HepG2 (cell line): ENCODE data around the gene STX1B. TPM values are rescaled to one million over a fixed set of nuclear protein-coding genes. Genes with fewer than 3 reads are reported as not detected.

Experiments
- ATAC-seq: fragments of 200-7000 bp; cut with Tn5 transposase; 3 replicates; pipeline ENCODE4 v1.9.1; 2020; ENCODE audit warnings: mild to moderate bottlenecking, moderate library complexity
- BruUV-seq: library from RNA; stranded (reverse); fragments of 400-500 nt; replicated peaks from 2 replicates; lab custom pipeline; 2021; lab: Mats Ljungman, UMichigan
- CTCF ChIA-PET: fragments of 300-600 bp; formaldehyde crosslinking; extraction: SDS; loops from one replicate; lab custom pipeline; 2021; ENCODE audit warnings: low total read pairs, inconsistent platforms, low intra/inter-chr PET ratio; lab: Yijun Ruan, JAX
- POLR2A ChIA-PET: fragments of 350-600 bp; sonication (Branson Sonifier 250); formaldehyde crosslinking; loops from one replicate; lab custom pipeline; 2020; ENCODE audit warnings: antibody characterized with exemption, inconsistent platforms; lab: Yijun Ruan, JAX
- DNase-seq: peaks from one replicate; pipeline ENCODE4 v3.0.0-alpha.2; 2015; ENCODE audit warnings: low spot score
- FAIRE-seq: peaks from 3 replicates; lab custom pipeline; 2011; peaks lifted over from hg19 to GRCh38; lab: Jason Lieb, UNC
- H2AFZ ChIP-seq: one replicate; pipeline ENCODE4 v1.6.1; 2011; ENCODE audit warnings: low read length, inconsistent platforms
- H3K27ac ChIP-seq: fragments of 300-600 bp; 3 replicates; pipeline ENCODE4 v1.8.0; 2011; ENCODE audit warnings: mixed run types, mild to moderate bottlenecking, mixed read lengths, low read length, inconsistent platforms; ENCODE audit not compliant: insufficient read depth; ENCODE audit errors: extremely low read length
- H3K27me3 ChIP-seq, 2 experiments: fragments of 200-600 bp in 1 of 2; 2 replicates in 1 of 2; 3 replicates in 1 of 2; pipeline versions ENCODE4 v1.6.0 to v1.8.0; 2011; ENCODE audit warnings: low read length in 2 of 2, mild to moderate bottlenecking in 2 of 2, moderate library complexity in 2 of 2, inconsistent platforms in 1 of 2; ENCODE audit not compliant: insufficient read depth in 2 of 2, control insufficient read depth in 1 of 2
- H3K36me3 ChIP-seq, 2 experiments: fragments of 200-600 bp in 1 of 2; replicated peaks in 1 of 2; 2 replicates in 1 of 2; 3 replicates in 1 of 2; pipeline versions ENCODE4 v1.5.1 to v1.8.0; 2011; ENCODE audit warnings: low read length in 2 of 2, inconsistent platforms in 1 of 2; ENCODE audit not compliant: insufficient read depth in 2 of 2, control insufficient read depth in 1 of 2
- H3K4me1 ChIP-seq: 2 replicates; pipeline ENCODE4 v1.5.1; 2012; ENCODE audit warnings: low read length, inconsistent platforms; ENCODE audit not compliant: insufficient read depth
- H3K4me2 ChIP-seq: 2 replicates; pipeline ENCODE4 v1.6.0; 2011; ENCODE audit warnings: low read depth, low read length, inconsistent platforms
- H3K4me3 ChIP-seq, 3 experiments: fragments of 200-600 bp in 1 of 3; sonication (generic), shearing (Covaris generic) in 1 of 3; replicated peaks in 1 of 3; 2 replicates each; pipeline ENCODE4 v1.5.1; 2011 to 2016; ENCODE audit warnings: low read length in 3 of 3, inconsistent platforms in 2 of 3, low read depth in 2 of 3, mild to moderate bottlenecking in 2 of 3, control low read depth in 1 of 3, mixed read lengths in 1 of 3; ENCODE audit not compliant: insufficient read depth in 1 of 3
- H3K79me2 ChIP-seq: one replicate; pipeline ENCODE4 v1.6.1; 2011; ENCODE audit warnings: low read length, inconsistent platforms; ENCODE audit not compliant: insufficient read depth
- H3K9ac ChIP-seq: 2 replicates; pipeline ENCODE4 v1.6.0; 2011; ENCODE audit warnings: mild to moderate bottlenecking, low read depth, low read length, inconsistent platforms; ENCODE audit not compliant: insufficient read depth
- H3K9me3 ChIP-seq: 2 replicates; pipeline ENCODE4 v1.5.1; 2012; ENCODE audit warnings: mild to moderate bottlenecking, low read length
- H4K20me1 ChIP-seq: 2 replicates; pipeline ENCODE4 v1.6.0; 2011; ENCODE audit warnings: inconsistent platforms, mild to moderate bottlenecking, low read length, moderate library complexity; ENCODE audit not compliant: insufficient read depth
- CREBL2 ChIP-seq: sonication (generic); formaldehyde crosslinking; IDR thresholded peaks from 2 replicates; pipeline ENCODE4 v1.8.1; 2023; ENCODE audit warnings: missing genetic modification reagents, mild to moderate bottlenecking, borderline replicate concordance
- DMAP1 ChIP-seq: IDR thresholded peaks from 2 replicates; pipeline ENCODE4 v1.6.1; 2016
- DZIP1 ChIP-seq: sonication (generic); formaldehyde crosslinking; IDR thresholded peaks from 2 replicates; pipeline ENCODE4 v1.5.0; 2020; ENCODE audit warnings: mild to moderate bottlenecking, missing genetic modification reagents
- HNRNPL ChIP-seq: fragments of 200-400 bp; formaldehyde crosslinking; IDR thresholded peaks from 2 replicates; pipeline ENCODE4 v1.6.1; 2017; ENCODE audit warnings: mild to moderate bottlenecking, low read depth, low read length
- PAF1 ChIP-seq: IDR thresholded peaks from 2 replicates; pipeline ENCODE4 v1.6.1; 2016; ENCODE audit warnings: missing genetic modification reagents, missing compliant biosample characterization
- PHF8 ChIP-seq: sonication (generic); formaldehyde crosslinking; IDR thresholded peaks from 2 replicates; pipeline ENCODE4 v1.5.0; 2020; ENCODE audit warnings: missing genetic modification reagents
- SP140L ChIP-seq: sonication (generic); formaldehyde crosslinking; IDR thresholded peaks from 2 replicates; pipeline ENCODE4 v1.4.0; 2020; ENCODE audit warnings: missing genetic modification reagents, borderline replicate concordance
- TMF1 ChIP-seq: sonication (generic); formaldehyde crosslinking; IDR thresholded peaks from 2 replicates; pipeline ENCODE4 v1.8.1; 2022; ENCODE audit warnings: low read depth, missing genetic modification reagents
- ZHX2 ChIP-seq, 2 experiments: sonication (generic) in 1 of 2; formaldehyde crosslinking in 1 of 2; IDR thresholded peaks; 2 replicates each; pipeline versions ENCODE4 v1.6.1 to v1.9.0; 2014 to 2022; ENCODE audit warnings: antibody characterized with exemption in 1 of 2, borderline replicate concordance in 1 of 2, inconsistent platforms in 1 of 2, low read depth in 1 of 2, missing genetic modification reagents in 1 of 2
- ZNF282 ChIP-seq: fragments of 450-650 bp; IDR thresholded peaks from 2 replicates; pipeline ENCODE4 v1.6.1; 2018; ENCODE audit not compliant: partially characterized antibody
- ZSCAN21 ChIP-seq: sonication (generic); formaldehyde crosslinking; IDR thresholded peaks from 2 replicates; pipeline ENCODE4 v1.8.0; 2022; ENCODE audit warnings: mild to moderate bottlenecking, missing genetic modification reagents, moderate library complexity, borderline replicate concordance
- ZSCAN31 ChIP-seq: sonication (generic); formaldehyde crosslinking; IDR thresholded peaks from 2 replicates; pipeline ENCODE4 v1.5.0; 2020; ENCODE audit warnings: low read depth, mild to moderate bottlenecking, missing genetic modification reagents
- WGBS: methylation state at CpG from one replicate; pipeline ENCODE4 v1.1.6; 2017; ENCODE audit warnings: low lambda C conversion rate; 5-methylcytosine and 5-hydroxymethylcytosine counted together
- in situ Hi-C: cut with HindIII; loops from 2 replicates; pipeline ENCODE4 v1.10.0; 2017; ENCODE audit warnings: low pct_unique_long_range_greater_than_20kb; ENCODE audit not compliant: extremely low pct_ligation_motif_present
- intact Hi-C: fragments of 100-400 bp; cut with micrococcal nuclease; formaldehyde crosslinking; loops from one replicate; pipeline ENCODE4 v1.10.0; 2022; ENCODE audit not compliant: unreplicated experiment
- polyA plus RNA-seq, 8 experiments: library from polyadenylated mRNA; depleted of rRNA in 3 of 8; stranded (reverse) in 7 of 8; unstranded in 1 of 8; fragments of >200 nt; fragmentation: Illumina TruSeq in 4 of 8; extraction: Trizol in 4 of 8; gene quantifications; 2 replicates each; pipeline versions ENCODE4 v1.2.1 to v1.2.3, GENCODE V29; 2011 to 2016; ENCODE audit warnings: low read depth in 4 of 8, missing spikeins in 1 of 8, mixed read lengths in 1 of 8; ENCODE audit not compliant: insufficient read depth in 1 of 8
- total RNA-seq, 5 experiments: library from RNA; depleted of rRNA; stranded (reverse); fragments of >200 nt; fragmentation: Illumina TruSeq; extraction: Trizol; gene quantifications; 2 replicates each; pipeline ENCODE4 v1.2.3, GENCODE V29; 2016; ENCODE audit warnings: low read depth in 1 of 5
- TF ChIP-seq, protein P1 (sequence below): sonication (generic); formaldehyde crosslinking; IDR thresholded peaks from 2 replicates; pipeline ENCODE4 v1.9.0; 2021; ENCODE audit warnings: missing genetic modification reagents, mild to moderate bottlenecking, borderline replicate concordance

The STX1B gene
- total and polyA plus RNA-seq, 2 of the 13 experiments (the other 11 are each of a cell fraction or from before 2014, with no cell fraction given) = 2.1 to 3.0 TPM

GRCh38 chr16:30950516-30951065, 59.8 kb downstream of the STX1B start:
- intact Hi-C loops = loop anchor here (10.0 kb wide), 2 partner anchors 144 to 194 kb away; partner anchors contain the start of gene VKORC1
- H3K4me1 ChIP-seq = peaks cover 52% of the 10 kb centered on the region
- no peak overlapping the region for H2AFZ ChIP-seq
- no peaks in the 10 kb centered on the region for H4K20me1 ChIP-seq
- H3K27ac ChIP-seq = peak overlapping the region; percentile 74
- DNase-seq (no peak), FAIRE-seq (no peak), ATAC-seq (no peak)
- peak overlapping the region; percentile 91 for H3K9ac ChIP-seq
- H3K27me3 ChIP-seq = no peaks in the 10 kb centered on the region; a peak in 1 of 5 replicates
- BruUV-seq = no TSS peak
- H3K4me2 ChIP-seq = peak overlapping the region; percentile 98
- ChIA-PET CTCF (no interaction called here), POLR2A (interaction anchor here (0.6 to 2.1 kb wide), 15 partner anchors 9 to 501 kb away, joined by 3 to 8 read pairs (median 5); partner anchors contain the start of genes FBXL19, KAT8, ZNF646 and ZNF668)
- H3K79me2 ChIP-seq = peaks cover 5% of the 10 kb centered on the region
- 0 out of 5 replicates have a peak, but pooled peaks cover 0 to 4% of the 10 kb centered on the region in 2 experiments for H3K36me3 ChIP-seq
- H3K9me3 ChIP-seq = no peaks in the 10 kb centered on the region
- 93% methylated on average over 6 of the region's 8 CpGs for WGBS
- H3K4me3 ChIP-seq = peak overlapping the region; percentile 74 to 93 (median 88); a peak in 5 of 6 replicates
- in situ Hi-C loops = no loop called here
- no peak for TF ChIP-seq ZHX2 (IDR thresholded peaks at IDR 0.05; ENCODE audit: low read depth)
- TF ChIP-seq ZHX2 (CRISPR knock-in tag; IDR thresholded peaks at IDR 0.05; ENCODE audit: borderline replicate concordance) = no peak
- no peak for TF ChIP-seq PAF1 (CRISPR knock-in tag)
- TF ChIP-seq ZNF282 = no peak
- no peak for TF ChIP-seq SP140L
- peak; percentile 5; the same call in 1 of the 2 replicates for TF ChIP-seq ZSCAN21 (CRISPR knock-in tag)
- 0 out of 2 replicates have a peak, but pooled peaks have one; percentile 10 for TF ChIP-seq ZSCAN31
- no peak for TF ChIP-seq PHF8 (CRISPR knock-in tag)
- TF ChIP-seq, protein P1, sequence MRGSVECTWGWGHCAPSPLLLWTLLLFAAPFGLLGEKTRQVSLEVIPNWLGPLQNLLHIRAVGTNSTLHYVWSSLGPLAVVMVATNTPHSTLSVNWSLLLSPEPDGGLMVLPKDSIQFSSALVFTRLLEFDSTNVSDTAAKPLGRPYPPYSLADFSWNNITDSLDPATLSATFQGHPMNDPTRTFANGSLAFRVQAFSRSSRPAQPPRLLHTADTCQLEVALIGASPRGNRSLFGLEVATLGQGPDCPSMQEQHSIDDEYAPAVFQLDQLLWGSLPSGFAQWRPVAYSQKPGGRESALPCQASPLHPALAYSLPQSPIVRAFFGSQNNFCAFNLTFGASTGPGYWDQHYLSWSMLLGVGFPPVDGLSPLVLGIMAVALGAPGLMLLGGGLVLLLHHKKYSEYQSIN = no peak
- TF ChIP-seq CREBL2 (CRISPR knock-in tag) = 0 out of 2 replicates have a peak, but pooled peaks have one; percentile 61
- no peak for TF ChIP-seq TMF1 (CRISPR knock-in tag)
- no peak for TF ChIP-seq HNRNPL
- no peak for TF ChIP-seq DMAP1
- 0 out of 2 replicates have a peak, but pooled peaks have one; percentile 76 for TF ChIP-seq DZIP1 (CRISPR knock-in tag)
